Progenitor cell of endocrine pancreas (in vitro differentiated cells): ENCODE results near the gene TNRC6B. TPM values are rescaled to one million over a fixed set of nuclear protein-coding genes. Genes with fewer than 3 reads are reported as not detected.
"Not testable (repeated sequence)": the region's sequence is repeated elsewhere in the genome, so short reads cannot be mapped to it uniquely, and the experiment has no call there.

Experiments used
- DNase-seq: peaks from one replicate; pipeline ENCODE4 v3.0.0; 2021; ENCODE audit warnings: low spot score; ENCODE audit not compliant: unreplicated experiment
- H3K27ac Mint-ChIP-seq: 2 replicates; pipeline ENCODE4 v1.8.0; 2021; ENCODE audit warnings: mild to moderate bottlenecking, moderate library complexity, mixed read lengths
- H3K27me3 Mint-ChIP-seq: 2 replicates; pipeline ENCODE4 v1.8.0; 2021; ENCODE audit warnings: mixed read lengths
- H3K36me3 Mint-ChIP-seq: 2 replicates; pipeline ENCODE4 v1.8.0; 2022; ENCODE audit warnings: mixed read lengths; ENCODE audit not compliant: insufficient read depth
- H3K4me1 Mint-ChIP-seq: 2 replicates; pipeline ENCODE4 v1.8.0; 2021; ENCODE audit warnings: low read depth, mixed read lengths
- H3K4me3 Mint-ChIP-seq: 2 replicates; pipeline ENCODE4 v1.8.0; 2021; ENCODE audit warnings: low read depth, mild to moderate bottlenecking, moderate library complexity, mixed read lengths
- H3K9me3 Mint-ChIP-seq: 2 replicates; pipeline ENCODE4 v1.8.0; 2021; ENCODE audit warnings: low read depth, mixed read lengths
- total RNA-seq: library from RNA; stranded (reverse); gene quantifications from 2 replicates; pipeline ENCODE4 v1.2.1, GENCODE V29; 2021
- TF ChIP-seq, protein P1 (sequence below): fragments of 200-600 bp; sonication (generic); IDR thresholded peaks from one replicate; pipeline ENCODE4 v1.5.0; 2021; ENCODE audit warnings: antibody characterized with exemption, mild to moderate bottlenecking; ENCODE audit not compliant: unreplicated experiment

TNRC6B gene
- total RNA-seq, 1 donor from 2014 or later, result 73.2 TPM

GRCh38 chr22:40374567-40374966 is 196.8 kb downstream of the TNRC6B start:
- Mint-ChIP-seq H3K9me3 (no peaks in the 10 kb centered on the region), H3K4me3 (no peak overlapping the region), H3K4me1 (peaks cover 7% of the 10 kb centered on the region), H3K27me3 (no peaks in the 10 kb centered on the region), H3K27ac (no peak overlapping the region), H3K36me3 (peaks cover 2% of the 10 kb centered on the region)
- TF ChIP-seq, protein P1, sequence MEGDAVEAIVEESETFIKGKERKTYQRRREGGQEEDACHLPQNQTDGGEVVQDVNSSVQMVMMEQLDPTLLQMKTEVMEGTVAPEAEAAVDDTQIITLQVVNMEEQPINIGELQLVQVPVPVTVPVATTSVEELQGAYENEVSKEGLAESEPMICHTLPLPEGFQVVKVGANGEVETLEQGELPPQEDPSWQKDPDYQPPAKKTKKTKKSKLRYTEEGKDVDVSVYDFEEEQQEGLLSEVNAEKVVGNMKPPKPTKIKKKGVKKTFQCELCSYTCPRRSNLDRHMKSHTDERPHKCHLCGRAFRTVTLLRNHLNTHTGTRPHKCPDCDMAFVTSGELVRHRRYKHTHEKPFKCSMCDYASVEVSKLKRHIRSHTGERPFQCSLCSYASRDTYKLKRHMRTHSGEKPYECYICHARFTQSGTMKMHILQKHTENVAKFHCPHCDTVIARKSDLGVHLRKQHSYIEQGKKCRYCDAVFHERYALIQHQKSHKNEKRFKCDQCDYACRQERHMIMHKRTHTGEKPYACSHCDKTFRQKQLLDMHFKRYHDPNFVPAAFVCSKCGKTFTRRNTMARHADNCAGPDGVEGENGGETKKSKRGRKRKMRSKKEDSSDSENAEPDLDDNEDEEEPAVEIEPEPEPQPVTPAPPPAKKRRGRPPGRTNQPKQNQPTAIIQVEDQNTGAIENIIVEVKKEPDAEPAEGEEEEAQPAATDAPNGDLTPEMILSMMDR, result no peak
- no peak for DNase-seq

DNA sequence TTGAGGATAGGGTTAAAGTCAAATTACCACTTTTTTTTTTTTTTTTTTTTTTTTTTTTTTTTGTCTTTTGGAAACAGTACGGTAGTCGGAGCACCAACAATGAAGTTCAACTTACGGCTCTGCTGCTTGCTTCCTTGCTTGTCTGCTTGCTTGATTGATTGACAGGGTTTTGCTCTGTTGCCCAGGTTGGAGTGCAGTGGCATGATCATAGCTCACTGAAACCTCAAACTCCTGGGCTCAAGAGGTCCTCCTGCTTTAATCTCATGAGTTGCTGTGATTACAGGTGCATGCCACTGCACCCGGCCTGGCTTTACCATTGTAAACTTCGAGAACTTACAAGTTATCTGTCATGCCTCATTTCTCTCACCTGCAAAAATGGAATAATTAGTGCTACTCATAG is 198.4 kb downstream of the TNRC6B start:
- H3K27me3 Mint-ChIP-seq, result no peaks in the 10 kb centered on the region
- H3K27ac Mint-ChIP-seq, result no peak overlapping the region
- peaks cover 6% of the 10 kb centered on the region for H3K4me1 Mint-ChIP-seq
- DNase-seq, result no peak
- H3K4me3 Mint-ChIP-seq, result no peak overlapping the region
- TF ChIP-seq, protein P1, result no peak
- no peaks in the 10 kb centered on the region for H3K9me3 Mint-ChIP-seq
- H3K36me3 Mint-ChIP-seq, result peaks cover 2% of the 10 kb centered on the region

GRCh38 chr22:40377931-40378330 is 200.2 kb downstream of the TNRC6B start:
- Mint-ChIP-seq H3K36me3 (peaks cover 2% of the 10 kb centered on the region), H3K9me3 (no peaks in the 10 kb centered on the region)
- TF ChIP-seq, protein P1, result no peak

GRCh38 chr22:40378448-40378847 is 200.7 kb downstream of the TNRC6B start:
- H3K4me1 Mint-ChIP-seq, H3K36me3 Mint-ChIP-seq, H3K27me3 Mint-ChIP-seq, H3K4me3 Mint-ChIP-seq, DNase-seq, H3K9me3 Mint-ChIP-seq, H3K27ac Mint-ChIP-seq: not testable (repeated sequence)

More at GRCh38 chr22:40377931-40378330, 200.2 kb downstream of the TNRC6B start:
- H3K27ac Mint-ChIP-seq, result no peak overlapping the region
- DNase-seq, result no peak
- no peaks in the 10 kb centered on the region for H3K27me3 Mint-ChIP-seq
- no peak overlapping the region for H3K4me3 Mint-ChIP-seq
- peaks cover 2% of the 10 kb centered on the region for H3K4me1 Mint-ChIP-seq

DNA sequence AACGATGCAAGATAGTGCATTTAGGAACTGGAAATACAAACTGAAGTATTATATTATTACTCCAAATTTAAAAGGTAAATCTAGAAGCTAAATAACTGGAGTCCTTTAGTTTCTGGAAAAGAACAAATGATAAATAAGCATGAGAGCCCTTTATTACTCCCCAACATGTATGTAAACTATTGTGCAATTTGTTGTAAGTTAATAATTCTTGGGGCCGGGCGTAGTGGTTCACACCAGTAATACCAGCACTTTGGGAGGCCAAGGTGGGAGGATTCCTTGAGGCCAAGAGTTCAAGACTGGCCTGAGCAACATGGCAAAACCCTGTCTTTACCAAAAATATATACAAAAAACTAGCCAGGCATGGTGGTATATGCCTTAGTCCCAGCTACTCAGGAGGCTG is 203.7 kb downstream of the TNRC6B start:
- H3K27me3 Mint-ChIP-seq, result no peaks in the 10 kb centered on the region
- H3K4me3 Mint-ChIP-seq, result no peak overlapping the region
- no peaks in the 10 kb centered on the region for H3K36me3 Mint-ChIP-seq
- TF ChIP-seq, protein P1, result no peak
- no peak for DNase-seq
- peaks cover 9% of the 10 kb centered on the region for H3K4me1 Mint-ChIP-seq
- no peak overlapping the region for H3K27ac Mint-ChIP-seq
- no peaks in the 10 kb centered on the region for H3K9me3 Mint-ChIP-seq

- Mint-ChIP-seq H3K4me3 (no peak overlapping the region), H3K27ac (no peak overlapping the region)
Measured at GRCh38 chr22:40383905-40384304, 206.2 kb downstream of the TNRC6B start.

More at GRCh38 chr22:40383905-40384304, 206.2 kb downstream of the TNRC6B start:
- no peaks in the 10 kb centered on the region for H3K9me3 Mint-ChIP-seq
- peaks cover 29% of the 10 kb centered on the region for H3K4me1 Mint-ChIP-seq
- peaks cover 1% of the 10 kb centered on the region for H3K36me3 Mint-ChIP-seq
- no peaks in the 10 kb centered on the region for H3K27me3 Mint-ChIP-seq
- TF ChIP-seq, protein P1, result no peak
- no peak for DNase-seq
